Measurements from ENCODE around the gene BARX1. TPM values are rescaled to one million over a fixed set of nuclear protein-coding genes. Genes with fewer than 3 reads are reported as not detected.
A peak's percentile ranks its signal among the peaks of the same experiment; 100 is the strongest.
"Not testable (repeated sequence)": the region's sequence is repeated elsewhere in the genome, so short reads cannot be mapped to it uniquely, and the experiment has no call there.

BARX1 gene
- polyA plus RNA-seq (ENCODE audit: insufficient read length in 4 of 4) = under 1 TPM; 0.17 to 0.59 (median 0.45) TPM

- DNase-seq (ENCODE audit: low read depth in 4 of 4, low spot score in 2 of 4) = no peak
Measured at GRCh38 chr9:93955111-93955980, at the start of gene BARX1. TSS of gene BARX1 (minus strand) at chr9:93955355. CDS start at chr9:93955146, 209 bp downstream.

GRCh38 chr9:94002316-94003140 lies 47.4 kb upstream of the BARX1 start:
- DNase-seq (ENCODE audit: low read depth in 4 of 4, low spot score in 2 of 4) = peak in 3 of 4 donors; percentile 19 to 50 (median 42)

GRCh38 chr9:93996863-93997262 lies 41.7 kb upstream of the BARX1 start:
- no peak for DNase-seq (ENCODE audit: low read depth in 4 of 4, low spot score in 2 of 4)

- no peak for DNase-seq (ENCODE audit: low read depth in 4 of 4, low spot score in 2 of 4)
Measured at GRCh38 chr9:93996367-93996766, 41.2 kb upstream of the BARX1 start.

GRCh38 chr9:93994545-93994944 lies 39.4 kb upstream of the BARX1 start:
- DNase-seq (ENCODE audit: low read depth in 4 of 4, low spot score in 2 of 4) = no peak

- no peak for DNase-seq (ENCODE audit: low read depth in 4 of 4, low spot score in 2 of 4)
Measured at GRCh38 chr9:93994132-93994531, 39.0 kb upstream of the BARX1 start.

GRCh38 chr9:93992830-93993229 lies 37.7 kb upstream of the BARX1 start:
- DNase-seq (ENCODE audit: low read depth in 4 of 4, low spot score in 2 of 4) = no peak

GRCh38 chr9:93990448-93990847 lies 35.3 kb upstream of the BARX1 start:
- DNase-seq (ENCODE audit: low read depth in 4 of 4, low spot score in 2 of 4) = no peak

GRCh38 chr9:93988056-93988455 lies 32.9 kb upstream of the BARX1 start:
- DNase-seq (ENCODE audit: low read depth in 4 of 4, low spot score in 2 of 4) = no peak

- no peak for DNase-seq (ENCODE audit: low read depth in 4 of 4, low spot score in 2 of 4)
Measured at GRCh38 chr9:93984860-93985259, 29.7 kb upstream of the BARX1 start.

- no peak for DNase-seq (ENCODE audit: low read depth in 4 of 4, low spot score in 2 of 4)
Measured at GRCh38 chr9:93983875-93984274, 28.7 kb upstream of the BARX1 start.

GRCh38 chr9:93979721-93980120 lies 24.6 kb upstream of the BARX1 start:
- DNase-seq (ENCODE audit: low read depth in 4 of 4, low spot score in 2 of 4) = no peak

GRCh38 chr9:93978551-93978950 lies 23.4 kb upstream of the BARX1 start:
- no peak for DNase-seq (ENCODE audit: low read depth in 4 of 4, low spot score in 2 of 4)

- no peak for DNase-seq (ENCODE audit: low read depth in 4 of 4, low spot score in 2 of 4)
Measured at GRCh38 chr9:93976973-93977372, 21.8 kb upstream of the BARX1 start.

GRCh38 chr9:93976081-93976480 lies 20.9 kb upstream of the BARX1 start:
- DNase-seq (ENCODE audit: low read depth in 4 of 4, low spot score in 2 of 4) = no peak

GRCh38 chr9:93975262-93975661 lies 20.1 kb upstream of the BARX1 start:
- DNase-seq (ENCODE audit: low read depth in 4 of 4, low spot score in 2 of 4) = no peak

- DNase-seq (ENCODE audit: low read depth in 4 of 4, low spot score in 2 of 4) = no peak
Measured at GRCh38 chr9:93974151-93974550, 19.0 kb upstream of the BARX1 start.

- not testable (repeated sequence) for DNase-seq (ENCODE audit: low read depth in 4 of 4, low spot score in 2 of 4)
Measured at GRCh38 chr9:93972655-93973054, 17.5 kb upstream of the BARX1 start.

- DNase-seq (ENCODE audit: low read depth in 4 of 4, low spot score in 2 of 4) = no peak
Measured at GRCh38 chr9:93969328-93969661, 14.1 kb upstream of the BARX1 start.

GRCh38 chr9:93968451-93969327 lies 13.5 kb upstream of the BARX1 start:
- DNase-seq (ENCODE audit: low read depth in 4 of 4, low spot score in 2 of 4) = no peak

Data from left renal cortex interstitium (tissue), 4 donors.